Measurements from ENCODE around the gene WDR7.

WDR7 gene

GRCh38 chr18:57038395-57038794 lies 387.2 kb downstream of the WDR7 start:
- DNase-seq (ENCODE audit: low read depth): no peak
- TF ChIP-seq CTCF (IDR thresholded peaks at IDR 0.05; ENCODE audit: low read length, missing control alignments): no peak
- no peak overlapping the region for H3K4me3 ChIP-seq (replicated peaks; ENCODE audit: low read depth, low read length)

- H3K4me3 ChIP-seq (replicated peaks; ENCODE audit: low read depth, low read length): no peak overlapping the region
- no peak for DNase-seq (ENCODE audit: low read depth)
- no peak for TF ChIP-seq CTCF (IDR thresholded peaks at IDR 0.05; ENCODE audit: low read length, missing control alignments)
Observed at GRCh38 chr18:57040175-57040574, 389.0 kb downstream of the WDR7 start.

GRCh38 chr18:57043241-57043640 lies 392.1 kb downstream of the WDR7 start:
- no peak for DNase-seq (ENCODE audit: low read depth)
- TF ChIP-seq CTCF (IDR thresholded peaks at IDR 0.05; ENCODE audit: low read length, missing control alignments): no peak
- no peak overlapping the region for H3K4me3 ChIP-seq (replicated peaks; ENCODE audit: low read depth, low read length)

- DNase-seq (ENCODE audit: low read depth): no peak
- no peak overlapping the region for H3K4me3 ChIP-seq (replicated peaks; ENCODE audit: low read depth, low read length)
- no peak for TF ChIP-seq CTCF (IDR thresholded peaks at IDR 0.05; ENCODE audit: low read length, missing control alignments)
Observed at GRCh38 chr18:57048351-57048750, 397.2 kb downstream of the WDR7 start.

GRCh38 chr18:57048859-57049258 lies 397.7 kb downstream of the WDR7 start:
- no peak for TF ChIP-seq CTCF (IDR thresholded peaks at IDR 0.05; ENCODE audit: low read length, missing control alignments)
- no peak for DNase-seq (ENCODE audit: low read depth)
- H3K4me3 ChIP-seq (replicated peaks; ENCODE audit: low read depth, low read length): no peak overlapping the region

GRCh38 chr18:57050310-57050949 lies 399.3 kb downstream of the WDR7 start:
- H3K4me3 ChIP-seq (replicated peaks; ENCODE audit: low read depth, low read length): no peak overlapping the region
- no peak for DNase-seq (ENCODE audit: low read depth)
- no peak for TF ChIP-seq CTCF (IDR thresholded peaks at IDR 0.05; ENCODE audit: low read length, missing control alignments)

GRCh38 chr18:57051021-57051656 lies 400.0 kb downstream of the WDR7 start:
- H3K4me3 ChIP-seq (replicated peaks; ENCODE audit: low read depth, low read length): no peak overlapping the region
- TF ChIP-seq CTCF (IDR thresholded peaks at IDR 0.05; ENCODE audit: low read length, missing control alignments): no peak

More at GRCh38 chr18:57051021-57051656, 400.0 kb downstream of the WDR7 start:
- no peak for DNase-seq (ENCODE audit: low read depth)

All from fibroblast of pulmonary artery (primary cell).